ENCODE data around the gene FBXO45. TPM values are rescaled to one million over a fixed set of nuclear protein-coding genes. Genes with fewer than 3 reads are reported as not detected.
A peak's percentile ranks its signal among the peaks of the same experiment; 100 is the strongest.

Gene FBXO45
- total and polyA plus RNA-seq, 9 of the 15 experiments (the other 6 are each of a cell fraction or from before 2014, with no cell fraction given): 15.2 to 52.8 (median 37.0) TPM

- TF ChIP-seq ZNF143 (CRISPR knock-in tag; IDR thresholded peaks at IDR 0.05) (no peak), ZNF57 (CRISPR knock-in tag; IDR thresholded peaks at IDR 0.05) (no peak), POU5F1 (IDR thresholded peaks at IDR 0.05; ENCODE audit: borderline replicate concordance, low read depth, low read length, partially characterized antibody) (no peak), CHD1 (IDR thresholded peaks at IDR 0.05; ENCODE audit: low read length) (peak; percentile 45), CREBBP (IDR thresholded peaks at IDR 0.05; ENCODE audit: low read depth, low read length) (no peak), E2F6 (IDR thresholded peaks at IDR 0.05; ENCODE audit: borderline replicate concordance in 1 of 2, extremely low read depth in 1 of 2, insufficient read depth in 1 of 2, insufficient read length in 1 of 2, low read depth in 1 of 2, low read length in 1 of 2, poor library complexity in 1 of 2, severe bottlenecking in 1 of 2) (peak; percentile 79 to 87), E2F8 (IDR thresholded peaks at IDR 0.05; ENCODE audit: low read depth, partially characterized antibody) (no peak), CLOCK (CRISPR knock-in tag; IDR thresholded peaks at IDR 0.05; ENCODE audit: borderline replicate concordance) (no peak), TBL1XR1 (IDR thresholded peaks at IDR 0.05; ENCODE audit: low read length in 2 of 2) (no peak), HIVEP1 (CRISPR knock-in tag; IDR thresholded peaks at IDR 0.05) (no peak), SREBF1 (IDR thresholded peaks at IDR 0.05; ENCODE audit: borderline replicate concordance, low read depth, low read length) (no peak), ZNF589 (CRISPR knock-in tag; IDR thresholded peaks at IDR 0.05; ENCODE audit: low read depth) (no peak), EP300 (IDR thresholded peaks at IDR 0.05; ENCODE audit: low read length) (0 out of 2 replicates have a peak, but pooled peaks have one; percentile 9), GTF2F1 (IDR thresholded peaks at IDR 0.05; ENCODE audit: low read depth, low read length) (no peak), LCOR (CRISPR knock-in tag; IDR thresholded peaks at IDR 0.05) (no peak), NR0B1 (IDR thresholded peaks at IDR 0.05; ENCODE audit: partially characterized antibody) (no peak), SP2 (IDR thresholded peaks at IDR 0.05; ENCODE audit: extremely low read depth, low read depth, low read length, poor library complexity, severe bottlenecking) (no peak)
- TF ChIP-seq, protein P1, sequence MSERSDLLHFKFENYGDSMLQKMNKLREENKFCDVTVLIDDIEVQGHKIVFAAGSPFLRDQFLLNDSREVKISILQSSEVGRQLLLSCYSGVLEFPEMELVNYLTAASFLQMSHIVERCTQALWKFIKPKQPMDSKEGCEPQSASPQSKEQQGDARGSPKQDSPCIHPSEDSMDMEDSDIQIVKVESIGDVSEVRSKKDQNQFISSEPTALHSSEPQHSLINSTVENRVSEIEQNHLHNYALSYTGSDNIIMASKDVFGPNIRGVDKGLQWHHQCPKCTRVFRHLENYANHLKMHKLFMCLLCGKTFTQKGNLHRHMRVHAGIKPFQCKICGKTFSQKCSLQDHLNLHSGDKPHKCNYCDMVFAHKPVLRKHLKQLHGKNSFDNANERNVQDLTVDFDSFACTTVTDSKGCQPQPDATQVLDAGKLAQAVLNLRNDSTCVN (CRISPR knock-in tag; IDR thresholded peaks at IDR 0.05): no peak
These were observed 65.2 kb downstream of the FBXO45 start (continued) for GRCh38 chr3:196633555-196634151.
